GM12891 (cell line): ENCODE measurements around the gene RNF222.

Source experiments
- POLR2A ChIP-seq: IDR thresholded peaks from 2 replicates; pipeline ENCODE4 v1.6.1; 2011; ENCODE audit warnings: low read depth, low read length, control low read depth
- POLR2AphosphoS5 ChIP-seq: IDR thresholded peaks from 2 replicates; pipeline ENCODE4 v1.6.1; 2011; ENCODE audit warnings: low read depth, low read length, control low read depth
- POU2F2 ChIP-seq: IDR thresholded peaks from 2 replicates; pipeline ENCODE4 v1.6.1; 2011; ENCODE audit warnings: low read depth, mild to moderate bottlenecking, control low read depth, low read length, moderate library complexity
- SPI1 ChIP-seq: IDR thresholded peaks from 2 replicates; pipeline ENCODE4 v1.6.1; 2011; ENCODE audit warnings: low read depth, low read length, control low read depth
- TAF1 ChIP-seq: IDR thresholded peaks from 2 replicates; pipeline ENCODE4 v1.6.1; 2011; ENCODE audit warnings: low read depth, low read length, control low read depth

- no peak for TF ChIP-seq POLR2A
- no peak for TF ChIP-seq TAF1
- TF ChIP-seq POLR2AphosphoS5, result no peak
- TF ChIP-seq POU2F2, result no peak
- TF ChIP-seq SPI1, result no peak
These were observed 1.4 kb upstream of the RNF222 start for GRCh38 chr17:8398980-8399379.
